Measurements from ENCODE around the gene SLC25A6.
"Not testable (repeated sequence)": the region's sequence is repeated elsewhere in the genome, so short reads cannot be mapped to it uniquely, and the experiment has no call there.

Gene SLC25A6
- total RNA-seq = 183 to 435 (median 242) reads per million in 9 experiments

DNA sequence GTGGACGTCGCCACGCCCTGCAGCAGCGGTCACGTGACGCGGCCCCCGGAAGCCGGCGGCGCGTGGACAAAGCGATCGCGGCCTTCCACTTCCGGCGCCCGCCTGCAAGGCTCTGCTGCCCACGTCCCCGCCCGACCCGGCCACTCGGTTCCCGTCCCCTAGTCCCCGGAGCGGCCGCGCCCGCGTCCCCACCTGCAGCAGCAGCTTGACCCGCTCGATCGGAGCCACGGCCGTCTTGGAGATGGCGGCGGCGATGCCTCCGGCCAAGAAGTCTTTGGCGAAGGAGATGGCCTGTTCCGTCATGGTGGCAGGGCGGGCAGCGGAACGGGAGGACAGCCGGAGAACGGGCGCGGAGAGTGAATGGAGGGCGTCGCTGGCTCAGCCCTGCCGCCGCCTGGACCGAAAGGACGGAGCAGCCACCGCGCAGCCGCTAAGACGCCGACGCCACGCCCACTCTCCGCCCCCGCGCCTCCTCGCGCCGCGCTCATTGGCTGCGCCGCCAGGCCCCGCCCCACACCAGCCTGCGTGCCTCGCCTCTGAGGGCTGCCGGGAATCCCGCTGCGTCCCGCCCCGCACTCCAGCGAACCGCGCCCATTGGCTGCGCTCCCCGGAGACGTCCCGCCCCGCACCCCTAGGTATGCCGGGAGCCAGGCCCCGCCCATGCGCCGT lies at the start of gene SLC25A6:
Gene SLC25A6, minus strand, starts transcription at position 407 of the 669 bp plus-strand sequence. Its CDS starts 104 bp downstream, at position 303.
- peaks cover 60% of the 10 kb centered on the region for H3K36me3 Mint-ChIP-seq (ENCODE audit: insufficient read depth)

DNA sequence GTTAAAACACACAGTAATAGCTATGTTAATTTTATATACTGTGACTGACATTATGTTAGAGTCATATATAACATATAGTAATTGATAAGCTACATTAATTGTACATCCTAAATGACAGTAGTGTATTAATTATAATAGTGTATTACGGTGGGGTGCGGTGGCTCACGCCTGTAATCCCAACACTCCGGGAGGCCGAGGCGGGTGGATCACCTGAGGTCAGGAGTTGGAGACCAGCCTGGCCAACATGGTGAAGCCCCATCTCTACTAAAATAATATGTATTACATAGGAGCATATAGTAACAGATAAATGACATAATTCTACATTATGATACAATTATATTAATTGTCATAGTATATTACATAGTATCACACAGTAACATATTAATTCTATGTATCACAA lies 48.6 kb upstream of the SLC25A6 start:
- H3K27ac Mint-ChIP-seq = no peak overlapping the region
- no peaks in the 10 kb centered on the region for H3K27me3 Mint-ChIP-seq
- H3K9me3 Mint-ChIP-seq = peaks cover 9 to 14% of the 10 kb centered on the region in 2 donors
- peaks cover 61% of the 10 kb centered on the region for H3K36me3 Mint-ChIP-seq (ENCODE audit: insufficient read depth)
- ATAC-seq (replicated peaks) (no peak), DNase-seq (no peak)
- no peak overlapping the region for H3K4me3 Mint-ChIP-seq
- peaks cover 8 to 13% of the 10 kb centered on the region in 2 donors for H3K4me1 Mint-ChIP-seq (ENCODE audit: low read depth in 2 of 2)

More for the DNA sequence above, at the start of gene SLC25A6:
- DNase-seq (peak; percentile 100), ATAC-seq (replicated peaks) (peak; percentile 95)
- Mint-ChIP-seq H3K27me3 (no peaks in the 10 kb centered on the region), H3K9me3 (no peaks in the 10 kb centered on the region), H3K4me3 (peak within 1 kb of the TSS; percentile 93 to 94), H3K4me1 (ENCODE audit: low read depth in 2 of 2) (peaks cover 39 to 62% of the 10 kb centered on the region in 2 donors), H3K27ac (peak within 1 kb of the TSS; percentile 91 to 94)

DNA sequence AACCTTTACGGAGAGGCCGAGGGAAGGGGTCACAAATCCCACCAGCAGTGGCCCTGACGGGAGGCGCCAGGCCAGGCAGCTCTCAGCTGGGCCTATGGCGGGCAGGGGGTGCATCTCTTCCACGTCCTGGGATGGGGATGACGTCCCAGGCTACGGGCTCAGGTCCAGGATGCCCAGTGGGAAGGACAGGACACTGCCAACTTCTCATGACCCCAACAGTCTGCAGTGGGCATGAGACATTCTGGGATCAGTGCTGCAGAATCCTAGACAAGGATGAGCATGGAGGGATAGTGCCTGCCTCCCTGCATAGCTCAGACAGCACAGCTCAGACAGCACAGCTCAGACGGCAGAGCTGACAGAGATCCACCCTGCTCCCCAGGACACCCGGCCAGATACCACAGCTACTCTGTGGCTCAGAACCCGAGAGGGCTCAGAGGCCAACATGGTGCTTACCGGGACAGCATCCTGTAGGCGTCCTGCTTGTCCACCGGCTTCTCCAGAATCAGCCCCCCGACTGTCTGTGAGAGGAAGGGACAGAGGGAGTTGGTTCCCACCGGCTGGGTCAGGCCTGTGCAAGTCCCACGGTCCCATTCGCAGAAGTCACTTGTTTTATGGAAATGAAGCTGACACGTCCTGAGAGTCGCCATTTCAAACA lies 43.5 kb upstream of the SLC25A6 start:
- DNase-seq (no peak), ATAC-seq (replicated peaks) (peak; percentile 30)
- peak overlapping the region in 1 of 2 donors; percentile 33 for H3K4me3 Mint-ChIP-seq
- H3K27me3 Mint-ChIP-seq = no peaks in the 10 kb centered on the region
- no peaks in the 10 kb centered on the region for H3K9me3 Mint-ChIP-seq
- H3K27ac Mint-ChIP-seq = peak overlapping the region; percentile 32 to 80
- peaks cover 66% of the 10 kb centered on the region for H3K36me3 Mint-ChIP-seq (ENCODE audit: insufficient read depth)
- H3K4me1 Mint-ChIP-seq (ENCODE audit: low read depth in 2 of 2) = peaks cover 0 to 3% of the 10 kb centered on the region in 2 donors

DNA sequence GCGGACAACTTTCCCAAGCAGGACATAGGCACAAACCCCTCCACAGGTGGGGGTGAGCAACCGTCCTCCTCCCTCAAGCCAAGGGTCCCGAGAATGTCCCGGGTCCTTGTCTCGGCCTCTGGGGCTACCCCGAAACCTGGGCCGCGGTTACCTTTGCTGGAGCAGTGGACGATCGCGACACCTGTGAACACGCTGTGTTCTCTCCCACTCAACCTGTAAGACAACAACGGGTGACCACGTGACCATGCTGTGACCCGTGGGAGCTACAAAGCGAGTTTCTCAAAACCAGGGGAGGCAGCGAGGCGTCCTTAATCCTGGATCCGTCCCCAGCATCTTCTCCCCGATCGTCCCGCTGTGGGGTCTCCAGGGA lies 42.9 kb upstream of the SLC25A6 start:
- Mint-ChIP-seq H3K27ac (no peak overlapping the region), H3K36me3 (ENCODE audit: insufficient read depth) (peaks cover 61% of the 10 kb centered on the region), H3K4me1 (ENCODE audit: low read depth in 2 of 2) (no peaks in the 10 kb centered on the region), H3K9me3 (no peaks in the 10 kb centered on the region), H3K27me3 (no peaks in the 10 kb centered on the region), H3K4me3 (no peak overlapping the region)
- no peak for DNase-seq
- no peak for ATAC-seq (replicated peaks)

DNA sequence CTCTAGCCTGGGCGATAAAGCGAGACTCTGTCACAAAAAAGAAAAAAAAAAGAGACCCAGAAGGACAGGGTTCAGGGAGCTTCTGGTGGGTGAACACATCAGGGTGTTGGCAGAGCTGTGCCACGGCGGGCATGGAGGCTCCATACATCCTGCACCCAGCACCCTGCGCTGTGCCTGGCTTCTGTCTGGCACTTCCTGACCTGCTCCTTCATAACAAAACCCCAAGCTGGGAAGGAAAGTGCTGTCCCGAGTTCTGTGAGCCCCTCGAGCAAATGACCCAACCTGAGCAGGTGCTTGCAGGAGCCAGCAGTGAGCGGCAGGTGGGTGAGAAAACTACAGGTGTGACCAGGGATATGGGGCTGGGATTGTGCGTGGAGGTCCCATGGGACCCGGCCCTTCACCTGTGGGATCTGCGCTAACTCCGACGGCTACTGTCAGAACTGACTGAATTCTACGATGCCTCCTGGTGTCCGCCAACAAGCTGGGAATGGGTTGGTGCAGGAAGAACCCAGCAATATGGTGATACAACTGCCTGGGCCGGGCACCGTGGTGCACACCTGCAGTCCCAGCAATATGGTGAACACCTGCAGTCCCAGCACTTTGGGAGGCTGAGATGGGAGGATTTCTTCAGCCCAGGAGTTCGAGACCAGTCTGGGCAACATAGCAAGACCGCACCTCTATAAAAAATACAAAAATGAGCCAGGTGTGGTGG lies 41.9 kb upstream of the SLC25A6 start:
- DNase-seq = no peak
- no peaks in the 10 kb centered on the region for H3K27me3 Mint-ChIP-seq
- no peaks in the 10 kb centered on the region for H3K9me3 Mint-ChIP-seq
- H3K4me1 Mint-ChIP-seq (ENCODE audit: low read depth in 2 of 2) = no peaks in the 10 kb centered on the region
- peaks cover 54% of the 10 kb centered on the region for H3K36me3 Mint-ChIP-seq (ENCODE audit: insufficient read depth)
- peak overlapping the region; percentile 31 to 53 for H3K27ac Mint-ChIP-seq
- H3K4me3 Mint-ChIP-seq = peak overlapping the region in 1 of 2 donors; percentile 14
- ATAC-seq (replicated peaks) = no peak

DNA sequence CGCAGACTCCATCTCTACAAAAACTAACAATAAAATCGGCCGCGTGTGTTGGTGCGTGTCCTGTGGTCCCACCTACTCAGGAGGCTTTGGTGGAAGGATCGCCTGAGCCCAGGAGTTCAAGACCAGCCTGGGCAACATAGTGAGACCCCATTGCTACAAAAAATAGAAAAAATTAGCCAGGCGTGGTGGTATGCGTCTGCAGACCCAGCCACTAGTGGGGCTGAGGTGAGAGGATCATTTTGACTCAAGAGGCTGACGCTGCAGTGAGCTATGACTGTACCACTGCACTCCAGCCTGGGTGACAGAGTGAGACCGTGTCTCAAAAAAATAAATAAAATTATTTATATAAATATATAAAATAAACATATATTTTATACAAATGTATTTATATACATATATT lies 38.5 kb upstream of the SLC25A6 start:
- Mint-ChIP-seq H3K27ac (no peak overlapping the region), H3K4me1 (ENCODE audit: low read depth in 2 of 2) (no peaks in the 10 kb centered on the region), H3K36me3 (ENCODE audit: insufficient read depth) (peaks cover 46% of the 10 kb centered on the region), H3K27me3 (no peaks in the 10 kb centered on the region), H3K9me3 (no peaks in the 10 kb centered on the region), H3K4me3 (no peak overlapping the region)
- ATAC-seq (replicated peaks) (no peak), DNase-seq (no peak)

DNA sequence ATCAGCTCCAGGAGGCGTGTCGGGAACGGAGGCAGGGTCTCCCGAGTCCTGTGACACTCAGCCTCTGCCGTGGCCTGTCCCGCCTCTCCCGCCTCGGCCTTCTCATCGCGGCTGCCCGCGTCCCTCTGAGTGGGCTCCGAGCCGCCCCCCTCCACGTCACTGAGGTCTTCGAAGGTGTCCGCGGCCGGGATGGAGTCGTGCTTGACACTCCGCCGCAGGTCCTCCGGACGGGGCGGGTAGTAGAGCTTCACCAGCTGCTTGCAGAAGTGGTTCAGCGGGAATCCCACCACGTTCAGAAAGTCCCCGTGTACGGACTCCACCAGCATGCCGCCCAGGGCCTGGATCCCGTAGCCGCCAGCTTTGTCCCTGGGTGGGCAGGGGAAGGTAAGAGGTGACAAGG lies 35.8 kb upstream of the SLC25A6 start:
- H3K36me3 Mint-ChIP-seq (ENCODE audit: insufficient read depth) = peaks cover 33% of the 10 kb centered on the region

DNA sequence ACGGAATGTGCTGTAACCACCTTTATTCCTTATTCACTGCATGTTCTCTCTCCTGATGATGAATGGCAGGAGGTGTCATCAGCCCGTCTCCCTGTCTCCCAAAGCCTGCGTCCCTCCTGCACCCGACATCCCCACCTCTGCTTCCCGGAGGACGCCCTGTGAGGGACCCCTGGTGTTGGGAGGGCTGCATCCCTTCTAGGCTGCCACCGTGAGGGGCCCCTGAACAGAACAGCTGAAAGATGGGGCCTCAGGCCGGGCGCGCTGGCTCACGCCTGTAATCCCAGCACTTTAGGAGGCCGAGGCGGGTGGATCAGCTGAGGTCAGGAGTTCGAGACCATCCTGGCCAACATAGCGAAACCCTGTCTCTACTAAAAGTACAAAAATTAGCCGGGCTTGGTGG lies 34.4 kb upstream of the SLC25A6 start:
- ATAC-seq (replicated peaks); H3K4me1 Mint-ChIP-seq (ENCODE audit: low read depth in 2 of 2); DNase-seq; H3K4me3 Mint-ChIP-seq; H3K27me3 Mint-ChIP-seq: not testable (repeated sequence)
- Mint-ChIP-seq H3K36me3 (ENCODE audit: insufficient read depth) (peaks cover 24% of the 10 kb centered on the region), H3K27ac (peak overlapping the region in 1 of 2 donors; percentile 68), H3K9me3 (peaks cover 14 to 18% of the 10 kb centered on the region in 2 donors)

More for the DNA sequence above, 35.8 kb upstream of the SLC25A6 start:
- Mint-ChIP-seq H3K4me1 (ENCODE audit: low read depth in 2 of 2) (no peaks in the 10 kb centered on the region), H3K27ac (no peak overlapping the region), H3K9me3 (peaks cover 14 to 18% of the 10 kb centered on the region in 2 donors), H3K4me3 (no peak overlapping the region), H3K27me3 (no peaks in the 10 kb centered on the region)
- ATAC-seq (replicated peaks) (no peak), DNase-seq (no peak)

DNA sequence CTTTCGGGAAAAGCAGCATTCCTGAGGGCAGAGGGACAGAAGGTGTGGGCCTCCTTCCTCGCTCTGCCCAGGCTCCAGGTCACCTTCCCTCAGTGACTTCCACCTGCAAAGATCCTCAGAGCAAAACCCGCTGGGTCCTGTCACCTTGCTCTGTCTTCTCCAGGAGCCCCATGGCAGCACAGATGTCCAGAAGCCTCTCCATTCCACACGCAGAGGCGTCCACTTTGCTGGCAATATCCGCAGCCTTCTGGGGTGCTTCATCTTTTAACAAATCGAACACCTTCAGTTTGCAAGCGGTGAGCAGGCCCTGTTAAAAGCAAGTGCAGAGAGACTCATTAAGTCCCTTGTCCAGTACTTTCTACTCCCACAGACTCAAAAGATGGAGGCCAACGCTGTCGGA lies 33.5 kb upstream of the SLC25A6 start:
- no peak for ATAC-seq (replicated peaks)
- Mint-ChIP-seq H3K4me1 (ENCODE audit: low read depth in 2 of 2) (peaks cover 0 to under 1% of the 10 kb centered on the region in 2 donors), H3K27me3 (no peaks in the 10 kb centered on the region), H3K9me3 (peaks cover 14 to 18% of the 10 kb centered on the region in 2 donors), H3K4me3 (no peak overlapping the region), H3K27ac (no peak overlapping the region), H3K36me3 (ENCODE audit: insufficient read depth) (peaks cover 24% of the 10 kb centered on the region)
- DNase-seq = no peak

DNA sequence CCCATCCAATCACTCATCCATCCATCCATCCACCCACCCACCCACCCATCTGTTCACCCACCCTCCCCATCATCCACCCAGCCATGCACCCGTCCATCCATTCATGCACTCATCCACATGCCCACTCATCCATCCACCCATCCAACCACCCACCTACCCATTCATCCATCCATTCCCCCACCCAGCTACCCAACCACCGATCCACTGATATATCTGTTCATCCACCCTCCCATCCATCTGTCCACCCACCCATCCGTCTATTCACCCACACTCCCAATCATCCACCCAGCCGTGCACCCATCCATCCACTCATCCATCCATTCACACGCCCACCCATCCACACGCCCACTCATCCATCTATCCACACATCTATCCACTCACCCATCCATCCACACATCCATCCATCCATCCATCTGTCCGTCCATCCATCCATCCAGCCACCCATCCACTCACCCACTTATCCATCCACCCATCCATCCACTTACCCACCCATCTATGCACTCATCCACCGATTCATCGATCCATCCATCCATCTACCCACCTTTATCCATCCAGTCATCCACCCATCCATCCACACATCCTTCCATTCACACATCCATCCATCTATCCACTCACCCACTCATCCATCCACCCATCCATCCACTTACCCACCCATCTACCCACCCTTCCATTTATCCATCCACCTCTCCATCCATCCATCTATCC lies 32.4 kb upstream of the SLC25A6 start:
- ATAC-seq (replicated peaks) (no peak), DNase-seq (no peak)
- Mint-ChIP-seq H3K4me3 (no peak overlapping the region), H3K27me3 (no peaks in the 10 kb centered on the region), H3K4me1 (ENCODE audit: low read depth in 2 of 2) (peaks cover 0 to 9% of the 10 kb centered on the region in 2 donors), H3K9me3 (peaks cover 18 to 19% of the 10 kb centered on the region in 2 donors), H3K36me3 (ENCODE audit: insufficient read depth) (peaks cover 24% of the 10 kb centered on the region), H3K27ac (peak overlapping the region in 1 of 2 donors; percentile 6)

DNA sequence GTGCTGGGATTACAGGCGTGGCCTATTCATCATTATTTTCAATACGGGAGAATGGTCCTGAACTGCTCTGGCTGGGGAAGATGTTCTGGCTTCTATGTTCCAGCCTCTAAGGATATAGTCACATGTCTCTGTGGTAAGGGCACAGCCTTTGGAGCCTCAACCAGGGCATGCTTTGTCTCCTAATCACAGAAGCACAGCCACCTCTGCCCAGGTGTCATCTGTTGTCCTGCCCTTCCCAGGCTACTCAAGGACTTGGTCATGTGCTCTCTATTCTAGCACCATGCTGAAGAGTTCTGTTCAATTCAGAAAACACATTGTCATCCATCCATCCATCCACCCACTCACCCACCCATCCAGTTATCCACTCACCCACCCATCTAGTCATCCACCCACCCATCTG lies 31.3 kb upstream of the SLC25A6 start:
- H3K27ac Mint-ChIP-seq = peak overlapping the region in 1 of 2 donors; percentile 6
- ATAC-seq (replicated peaks) (no peak), DNase-seq (no peak)
- H3K36me3 Mint-ChIP-seq (ENCODE audit: insufficient read depth) = peaks cover 22% of the 10 kb centered on the region
- peaks cover 0 to 9% of the 10 kb centered on the region in 2 donors for H3K4me1 Mint-ChIP-seq (ENCODE audit: low read depth in 2 of 2)
- H3K9me3 Mint-ChIP-seq = peaks cover 18 to 19% of the 10 kb centered on the region in 2 donors
- no peak overlapping the region for H3K4me3 Mint-ChIP-seq
- no peaks in the 10 kb centered on the region for H3K27me3 Mint-ChIP-seq

DNA sequence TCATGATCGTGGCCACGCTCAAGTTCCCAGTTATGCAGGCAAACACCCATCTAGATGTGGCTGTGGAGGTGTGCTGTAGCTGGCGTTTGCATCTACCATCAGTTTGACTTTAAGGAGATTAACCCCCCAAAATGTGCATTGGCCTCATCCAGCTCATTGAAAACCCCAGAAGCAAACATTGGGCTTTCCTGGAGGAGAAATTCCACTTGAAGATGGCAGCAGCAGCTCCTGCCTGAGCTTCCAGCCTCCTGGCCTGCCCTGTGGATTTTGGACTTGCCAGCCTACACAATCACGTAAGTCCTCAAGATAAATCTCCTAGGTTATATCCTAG lies 30.2 kb upstream of the SLC25A6 start:
- Mint-ChIP-seq H3K27me3 (no peaks in the 10 kb centered on the region), H3K4me3 (no peak overlapping the region), H3K4me1 (ENCODE audit: low read depth in 2 of 2) (peaks cover 0 to 9% of the 10 kb centered on the region in 2 donors), H3K36me3 (ENCODE audit: insufficient read depth) (peaks cover 17% of the 10 kb centered on the region), H3K9me3 (peaks cover 18 to 19% of the 10 kb centered on the region in 2 donors), H3K27ac (no peak overlapping the region)
- ATAC-seq (replicated peaks) (no peak), DNase-seq (no peak)

DNA sequence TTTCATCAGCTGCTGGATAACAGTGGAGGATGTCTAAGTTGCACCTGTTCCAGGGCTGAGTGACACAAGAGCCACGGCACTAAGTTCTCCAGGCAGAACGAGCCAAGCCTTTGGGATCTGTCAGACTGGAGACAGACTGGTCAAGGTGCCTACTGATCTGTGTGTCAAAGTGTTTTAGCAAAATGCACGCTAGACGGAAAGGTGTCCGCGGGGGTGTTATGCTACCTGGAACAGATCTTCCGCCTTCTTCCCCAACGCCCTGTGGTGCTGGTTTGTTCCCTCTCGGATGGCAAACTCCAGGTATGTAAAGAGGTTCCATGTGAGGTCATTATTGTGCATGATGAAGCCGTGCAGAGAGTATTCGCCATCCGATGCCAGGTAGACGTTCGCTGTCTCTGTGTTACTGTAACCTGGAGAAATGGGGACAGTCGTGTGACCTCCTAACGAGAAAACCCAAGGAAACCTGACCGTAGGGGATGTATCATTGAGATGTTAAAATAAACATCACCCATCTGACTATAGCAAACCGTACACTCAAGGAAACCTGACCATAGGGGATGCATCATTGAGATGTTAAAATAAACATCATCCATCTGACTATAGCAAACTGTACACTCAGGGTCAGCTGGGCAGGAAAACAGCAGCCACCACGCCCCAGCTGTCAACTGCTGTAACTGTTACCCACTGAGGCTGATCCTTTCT lies 29.7 kb upstream of the SLC25A6 start:
- DNase-seq (no peak), ATAC-seq (replicated peaks) (no peak)
- Mint-ChIP-seq H3K36me3 (ENCODE audit: insufficient read depth) (peaks cover 12% of the 10 kb centered on the region), H3K27me3 (no peaks in the 10 kb centered on the region), H3K4me1 (ENCODE audit: low read depth in 2 of 2) (peaks cover 0 to 9% of the 10 kb centered on the region in 2 donors), H3K27ac (no peak overlapping the region), H3K4me3 (no peak overlapping the region), H3K9me3 (peaks cover 18 to 19% of the 10 kb centered on the region in 2 donors)
